ENCODE measurements around the gene PINK1. TPM values are rescaled to one million over a fixed set of nuclear protein-coding genes. Genes with fewer than 3 reads are reported as not detected.

The PINK1 gene
- polyA plus RNA-seq, 1 donor (not counting 4 experiments of a cell fraction or from before 2014, with no cell fraction given), result 44.6 TPM

GRCh38 chr1:20666146-20666545 lies 32.9 kb downstream of the PINK1 start:
- Histone ChIP-seq H3K9ac (ENCODE audit: control insufficient read depth, extremely low read depth, insufficient read depth, low read length) (no peak overlapping the region), H3K9me1 (ENCODE audit: control insufficient read depth, extremely low read depth, insufficient read depth, low read length) (no peaks in the 10 kb centered on the region), H3K4me3 (ENCODE audit: control insufficient read depth in 2 of 3, extremely low read depth in 1 of 3, insufficient read depth in 2 of 3, low read depth in 1 of 3, low read length in 3 of 3) (no peak overlapping the region), H3K27me3 (ENCODE audit: control insufficient read depth, extremely low read depth, insufficient read depth, low read length) (no peaks in the 10 kb centered on the region), H3K4me2 (ENCODE audit: control insufficient read depth, extremely low read depth, insufficient read depth, low read depth, low read length) (no peak overlapping the region), H4K20me1 (ENCODE audit: control insufficient read depth, extremely low read depth, insufficient read depth, low read length) (no peaks in the 10 kb centered on the region), H3K9me3 (ENCODE audit: control insufficient read depth, low read depth, low read length) (no peaks in the 10 kb centered on the region), H3K27ac (ENCODE audit: control insufficient read depth, insufficient read depth, low read length) (no peak overlapping the region), H3K36me3 (ENCODE audit: control insufficient read depth in 2 of 2, extremely low read depth in 1 of 2, insufficient read depth in 2 of 2, low read length in 2 of 2) (peaks cover 0 to 7% of the 10 kb centered on the region in 2 experiments), H2AFZ (ENCODE audit: control insufficient read depth, low read length) (peak overlapping the region; percentile 11), H3K79me2 (ENCODE audit: control insufficient read depth, insufficient read depth, low read length) (peaks cover 1% of the 10 kb centered on the region), H3K4me1 (ENCODE audit: control insufficient read depth, extremely low read depth, insufficient read depth, low read length) (peaks cover 4% of the 10 kb centered on the region)
- DNase-seq (ENCODE audit: low read depth, low spot score) (no peak), FAIRE-seq (no peak)
- TF ChIP-seq CTCF (optimal IDR thresholded peaks at IDR 0.05 in 1 of 3, IDR thresholded peaks at IDR 0.05 in 1 of 3, conservative IDR thresholded peaks at IDR 0.05 in 1 of 3; ENCODE audit: extremely low read depth in 1 of 3, insufficient read depth in 2 of 3, low read length in 3 of 3) (no peak), EZH2 (IDR thresholded peaks at IDR 0.05; ENCODE audit: low read length) (no peak)
- dilution Hi-C loops (cut with MboI; ENCODE audit: extremely low pct_ligation_motif_present, low sequenced_read_pairs), result no loop called here

GRCh38 chr1:20666804-20667203 lies 33.5 kb downstream of the PINK1 start:
- Histone ChIP-seq H3K9me3 (ENCODE audit: control insufficient read depth, low read depth, low read length) (no peaks in the 10 kb centered on the region), H3K9ac (ENCODE audit: control insufficient read depth, extremely low read depth, insufficient read depth, low read length) (no peak overlapping the region), H3K9me1 (ENCODE audit: control insufficient read depth, extremely low read depth, insufficient read depth, low read length) (no peaks in the 10 kb centered on the region), H3K27ac (ENCODE audit: control insufficient read depth, insufficient read depth, low read length) (no peak overlapping the region), H3K79me2 (ENCODE audit: control insufficient read depth, insufficient read depth, low read length) (no peaks in the 10 kb centered on the region), H3K4me1 (ENCODE audit: control insufficient read depth, extremely low read depth, insufficient read depth, low read length) (peaks cover 4% of the 10 kb centered on the region), H2AFZ (ENCODE audit: control insufficient read depth, low read length) (no peak overlapping the region), H3K4me2 (ENCODE audit: control insufficient read depth, extremely low read depth, insufficient read depth, low read depth, low read length) (no peak overlapping the region), H3K4me3 (ENCODE audit: control insufficient read depth in 2 of 3, extremely low read depth in 1 of 3, insufficient read depth in 2 of 3, low read depth in 1 of 3, low read length in 3 of 3) (no peak overlapping the region), H3K36me3 (ENCODE audit: control insufficient read depth in 2 of 2, extremely low read depth in 1 of 2, insufficient read depth in 2 of 2, low read length in 2 of 2) (peaks cover 0 to 11% of the 10 kb centered on the region in 2 experiments), H4K20me1 (ENCODE audit: control insufficient read depth, extremely low read depth, insufficient read depth, low read length) (no peaks in the 10 kb centered on the region), H3K27me3 (ENCODE audit: control insufficient read depth, extremely low read depth, insufficient read depth, low read length) (no peaks in the 10 kb centered on the region)
- dilution Hi-C loops (cut with MboI; ENCODE audit: extremely low pct_ligation_motif_present, low sequenced_read_pairs), result no loop called here
- TF ChIP-seq CTCF (optimal IDR thresholded peaks at IDR 0.05 in 1 of 3, IDR thresholded peaks at IDR 0.05 in 1 of 3, conservative IDR thresholded peaks at IDR 0.05 in 1 of 3; ENCODE audit: extremely low read depth in 1 of 3, insufficient read depth in 2 of 3, low read length in 3 of 3) (no peak), EZH2 (IDR thresholded peaks at IDR 0.05; ENCODE audit: low read length) (no peak)
- DNase-seq (ENCODE audit: low read depth, low spot score), result peak; percentile 15
- peak; percentile 60 for FAIRE-seq

Measured in keratinocyte (primary cell).